Hematopoietic multipotent progenitor cell (in vitro differentiated cells): Measurements from ENCODE around the gene TUBB3. TPM values are rescaled to one million over a fixed set of nuclear protein-coding genes. Genes with fewer than 3 reads are reported as not detected.
"Not testable (repeated sequence)": the region's sequence is repeated elsewhere in the genome, so short reads cannot be mapped to it uniquely, and the experiment has no call there.

Experiments used
- DNase-seq, 3 donors: peaks; one replicate each; pipeline ENCODE4 v3.0.0-alpha.2; 2011 to 2015; ENCODE audit warnings: low read depth in 2 of 3, low spot score in 2 of 3
- total RNA-seq: library from RNA; depleted of rRNA; stranded (reverse); fragments of >200 nt; gene quantifications from one replicate; pipeline ENCODE4 v1.2.3, GENCODE V29; 2012

TUBB3 gene
- total RNA-seq, 1 donor, result 1.1 TPM

GRCh38 chr16:89899879-89900481 is 23.2 kb upstream of the TUBB3 start:
- DNase-seq, result no peak

- DNase-seq, result no peak
Observed at GRCh38 chr16:89900885-89901284, 22.3 kb upstream of the TUBB3 start.

- no peak for DNase-seq
Observed at GRCh38 chr16:89902980-89903379, 20.2 kb upstream of the TUBB3 start.

- DNase-seq, result no peak
Observed at GRCh38 chr16:89903908-89904515, 19.1 kb upstream of the TUBB3 start.

- DNase-seq, result no peak
Observed at GRCh38 chr16:89904606-89905510, 18.3 kb upstream of the TUBB3 start.

GRCh38 chr16:89905511-89906139 is 17.5 kb upstream of the TUBB3 start:
- DNase-seq, result no peak

GRCh38 chr16:89906140-89907025 is 16.8 kb upstream of the TUBB3 start:
- no peak for DNase-seq

- no peak for DNase-seq
Observed at GRCh38 chr16:89907055-89907814, 15.9 kb upstream of the TUBB3 start.

GRCh38 chr16:89908236-89908635 is 14.9 kb upstream of the TUBB3 start:
- DNase-seq, result no peak

GRCh38 chr16:89909777-89910716 is 13.1 kb upstream of the TUBB3 start:
- peak; percentile 46 to 67 (median 63) for DNase-seq

- DNase-seq, result no peak
Observed at GRCh38 chr16:89910717-89911354, 12.3 kb upstream of the TUBB3 start.

GRCh38 chr16:89911375-89911774 is 11.8 kb upstream of the TUBB3 start:
- DNase-seq, result no peak

GRCh38 chr16:89912143-89912542 is 11.0 kb upstream of the TUBB3 start:
- no peak for DNase-seq

GRCh38 chr16:89912627-89913026 is 10.5 kb upstream of the TUBB3 start:
- DNase-seq, result no peak

GRCh38 chr16:89913408-89914387 is 9.4 kb upstream of the TUBB3 start:
- no peak for DNase-seq

GRCh38 chr16:89914642-89915285 is 8.4 kb upstream of the TUBB3 start:
- not testable (repeated sequence) for DNase-seq
